Natural killer cell (primary cell): ENCODE measurements around the gene PAM. TPM values are rescaled to one million over a fixed set of nuclear protein-coding genes. Genes with fewer than 3 reads are reported as not detected.

Experiments used
- ATAC-seq, 3 donors: fragments of 150-1000 bp in 2 of 3; fragments of 200-7000 bp in 1 of 3; cut with Tn5 transposase; 1 replicate in 1 of 3; 2 replicates in 2 of 3; pipeline ENCODE4 v1.10.0; 2021; ENCODE audit warnings: mild to moderate bottlenecking in 2 of 3, moderate library complexity in 2 of 3
- DNase-seq, 2 donors: peaks; one replicate each; pipeline versions ENCODE4 v3.0.0 to v3.0.0-alpha.2; 2013 to 2021; ENCODE audit warnings: mixed read lengths in 1 of 2
- H3K27ac ChIP-seq: one replicate; pipeline ENCODE4 v1.5.1; 2013; ENCODE audit warnings: mild to moderate bottlenecking, low read length
- H3K27me3 ChIP-seq: one replicate; pipeline ENCODE4 v1.6.1; 2013; ENCODE audit warnings: low read length; ENCODE audit not compliant: control insufficient read depth, insufficient read depth
- H3K36me3 ChIP-seq: one replicate; pipeline ENCODE4 v1.6.1; 2013; ENCODE audit warnings: low read length; ENCODE audit not compliant: control insufficient read depth, insufficient read depth
- H3K4me1 ChIP-seq: one replicate; pipeline ENCODE4 v1.6.1; 2013; ENCODE audit warnings: low read length; ENCODE audit not compliant: control insufficient read depth, insufficient read depth
- H3K4me3 ChIP-seq: one replicate; pipeline ENCODE4 v1.5.1; 2013; ENCODE audit warnings: low read length
- H3K9me3 ChIP-seq: one replicate; pipeline ENCODE4 v1.6.1; 2013; ENCODE audit warnings: low read length; ENCODE audit not compliant: control insufficient read depth, insufficient read depth
- H3K27ac Mint-ChIP-seq, 2 donors: one replicate each; pipeline ENCODE4 v1.8.0; 2022; ENCODE audit warnings: mild to moderate bottlenecking in 2 of 2, mixed read lengths in 2 of 2, moderate library complexity in 1 of 2
- H3K27me3 Mint-ChIP-seq, 2 donors: one replicate each; pipeline ENCODE4 v1.8.0; 2022; ENCODE audit warnings: low read depth in 2 of 2, mixed read lengths in 2 of 2
- H3K36me3 Mint-ChIP-seq: one replicate; pipeline ENCODE4 v1.8.0; 2022; ENCODE audit warnings: mixed read lengths
- H3K4me1 Mint-ChIP-seq, 2 donors: one replicate each; pipeline ENCODE4 v1.8.0; 2022; ENCODE audit warnings: mixed read lengths in 2 of 2
- H3K4me3 Mint-ChIP-seq: one replicate; pipeline ENCODE4 v1.8.0; 2022; ENCODE audit warnings: mild to moderate bottlenecking, moderate library complexity, mixed read lengths
- H3K9me3 Mint-ChIP-seq, 2 donors: one replicate each; pipeline ENCODE4 v1.8.0; 2022; ENCODE audit warnings: mixed read lengths in 2 of 2
- CTCF ChIP-seq: fragments of 200-600 bp; IDR thresholded peaks from one replicate; pipeline ENCODE4 v1.8.0; 2022; ENCODE audit warnings: antibody characterized with exemption
- WGBS: methylation state at CpG from one replicate; pipeline ENCODE4 v1.1.7; 2013; ENCODE audit warnings: missing lambda C conversion rate; ENCODE audit not compliant: insufficient coverage; 5-methylcytosine and 5-hydroxymethylcytosine counted together
- intact Hi-C: fragments of 100-400 bp; cut with micrococcal nuclease; formaldehyde crosslinking; loops from one replicate; pipeline ENCODE4 v1.14.2; 2022
- total RNA-seq, 4 donors: library from RNA; stranded (reverse); fragments of 120-200 nt in 1 of 4; gene quantifications; one replicate each; pipeline versions ENCODE4 v1.2.3 to v1.2.4, GENCODE V29; 2013 to 2022

PAM gene
- total RNA-seq, 3 donors from 2014 or later (not counting 1 experiment from before 2014, with no cell fraction given), result 67.6 to 79.9 (median 75.3) TPM

- ATAC-seq (no peak), DNase-seq (no peak)
- H3K36me3 ChIP-seq, result peaks cover 1% of the 10 kb centered on the region
- H3K27me3 Mint-ChIP-seq, result no peaks in the 10 kb centered on the region
- H3K27ac ChIP-seq, result no peak overlapping the region
- TF ChIP-seq CTCF, result no peak
- H3K27ac Mint-ChIP-seq, result no peak overlapping the region
- no peaks in the 10 kb centered on the region for H3K27me3 ChIP-seq
- H3K4me1 Mint-ChIP-seq, result peaks cover 23 to 33% of the 10 kb centered on the region in 2 donors
- H3K4me3 ChIP-seq, result no peak overlapping the region
- intact Hi-C loops, result no loop called here
- H3K9me3 Mint-ChIP-seq, result peaks cover 0 to 5% of the 10 kb centered on the region in 2 donors
- H3K4me3 Mint-ChIP-seq, result no peak overlapping the region
- H3K4me1 ChIP-seq, result no peaks in the 10 kb centered on the region
- H3K36me3 Mint-ChIP-seq, result peaks cover 14% of the 10 kb centered on the region
- no peaks in the 10 kb centered on the region for H3K9me3 ChIP-seq
- 100% methylated on average over 4 of the region's 6 CpGs for WGBS
Observed at GRCh38 chr5:102879741-102880140, 124.6 kb downstream of the PAM start.

GRCh38 chr5:102886586-102886985 lies 131.5 kb downstream of the PAM start:
- no peaks in the 10 kb centered on the region for H3K27me3 Mint-ChIP-seq
- H3K9me3 ChIP-seq, result no peaks in the 10 kb centered on the region
- no peak overlapping the region for H3K4me3 Mint-ChIP-seq
- H3K4me3 ChIP-seq, result no peak overlapping the region
- H3K36me3 ChIP-seq, result no peaks in the 10 kb centered on the region
- no peak overlapping the region for H3K27ac ChIP-seq
- peaks cover 24% of the 10 kb centered on the region for H3K4me1 ChIP-seq
- peaks cover 14% of the 10 kb centered on the region for H3K36me3 Mint-ChIP-seq
- no peak for TF ChIP-seq CTCF
- DNase-seq (no peak), ATAC-seq (no peak)
- H3K4me1 Mint-ChIP-seq, result peaks cover 55 to 66% of the 10 kb centered on the region in 2 donors
- intact Hi-C loops, result no loop called here
- peak overlapping the region; percentile 83 to 90 for H3K27ac Mint-ChIP-seq
- peaks cover 2 to 7% of the 10 kb centered on the region in 2 donors for H3K9me3 Mint-ChIP-seq
- no peaks in the 10 kb centered on the region for H3K27me3 ChIP-seq

DNA sequence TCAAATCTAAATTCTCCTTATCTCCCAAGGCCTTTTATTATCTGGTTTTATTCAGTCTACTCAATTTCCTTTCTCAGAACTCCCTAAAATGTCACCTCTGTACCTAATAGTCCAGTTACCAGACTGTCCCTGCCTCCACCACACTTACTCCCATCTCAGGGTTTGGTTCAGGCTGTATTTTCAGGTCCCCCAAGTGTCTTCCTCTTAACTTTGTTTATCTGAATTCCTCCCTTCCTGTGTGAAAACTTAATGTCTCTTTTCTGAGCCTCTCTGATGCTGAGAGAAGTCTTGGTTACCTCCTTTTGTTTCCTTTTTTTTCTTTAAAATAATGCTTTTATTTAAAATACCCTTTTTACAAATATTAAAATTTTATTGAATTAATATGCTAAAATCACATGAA lies 133.4 kb downstream of the PAM start:
- peak in 1 of 2 donors; percentile 18 for DNase-seq
- intact Hi-C loops, result loop anchor here (2.0 kb wide), 1 partner anchor 22 kb away; no protein-coding TSS in a partner anchor

More for the DNA sequence above, 133.4 kb downstream of the PAM start:
- Histone ChIP-seq H3K27me3 (no peaks in the 10 kb centered on the region), H3K4me1 (peaks cover 24% of the 10 kb centered on the region), H3K9me3 (no peaks in the 10 kb centered on the region), H3K27ac (peak overlapping the region; percentile 71), H3K36me3 (no peaks in the 10 kb centered on the region), H3K4me3 (no peak overlapping the region)
- Mint-ChIP-seq H3K4me1 (peaks cover 52 to 56% of the 10 kb centered on the region in 2 donors), H3K27ac (peak overlapping the region; percentile 83 to 90), H3K9me3 (peaks cover 2% of the 10 kb centered on the region in 2 donors), H3K27me3 (no peaks in the 10 kb centered on the region), H3K36me3 (peaks cover 1% of the 10 kb centered on the region), H3K4me3 (peak overlapping the region; percentile 85)
- ATAC-seq, result peak; percentile 66 to 75 (median 73)
- TF ChIP-seq CTCF, result no peak
